ENCODE results near the gene CNOT4. TPM values are rescaled to one million over a fixed set of nuclear protein-coding genes. Genes with fewer than 3 reads are reported as not detected.

CNOT4 gene, protein sequence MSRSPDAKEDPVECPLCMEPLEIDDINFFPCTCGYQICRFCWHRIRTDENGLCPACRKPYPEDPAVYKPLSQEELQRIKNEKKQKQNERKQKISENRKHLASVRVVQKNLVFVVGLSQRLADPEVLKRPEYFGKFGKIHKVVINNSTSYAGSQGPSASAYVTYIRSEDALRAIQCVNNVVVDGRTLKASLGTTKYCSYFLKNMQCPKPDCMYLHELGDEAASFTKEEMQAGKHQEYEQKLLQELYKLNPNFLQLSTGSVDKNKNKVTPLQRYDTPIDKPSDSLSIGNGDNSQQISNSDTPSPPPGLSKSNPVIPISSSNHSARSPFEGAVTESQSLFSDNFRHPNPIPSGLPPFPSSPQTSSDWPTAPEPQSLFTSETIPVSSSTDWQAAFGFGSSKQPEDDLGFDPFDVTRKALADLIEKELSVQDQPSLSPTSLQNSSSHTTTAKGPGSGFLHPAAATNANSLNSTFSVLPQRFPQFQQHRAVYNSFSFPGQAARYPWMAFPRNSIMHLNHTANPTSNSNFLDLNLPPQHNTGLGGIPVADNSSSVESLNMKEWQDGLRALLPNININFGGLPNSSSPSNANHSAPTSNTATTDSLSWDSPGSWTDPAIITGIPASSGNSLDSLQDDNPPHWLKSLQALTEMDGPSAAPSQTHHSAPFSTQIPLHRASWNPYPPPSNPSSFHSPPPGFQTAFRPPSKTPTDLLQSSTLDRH
- 12.0 and 13.7 TPM in 2 replicates for total RNA-seq

DNA sequence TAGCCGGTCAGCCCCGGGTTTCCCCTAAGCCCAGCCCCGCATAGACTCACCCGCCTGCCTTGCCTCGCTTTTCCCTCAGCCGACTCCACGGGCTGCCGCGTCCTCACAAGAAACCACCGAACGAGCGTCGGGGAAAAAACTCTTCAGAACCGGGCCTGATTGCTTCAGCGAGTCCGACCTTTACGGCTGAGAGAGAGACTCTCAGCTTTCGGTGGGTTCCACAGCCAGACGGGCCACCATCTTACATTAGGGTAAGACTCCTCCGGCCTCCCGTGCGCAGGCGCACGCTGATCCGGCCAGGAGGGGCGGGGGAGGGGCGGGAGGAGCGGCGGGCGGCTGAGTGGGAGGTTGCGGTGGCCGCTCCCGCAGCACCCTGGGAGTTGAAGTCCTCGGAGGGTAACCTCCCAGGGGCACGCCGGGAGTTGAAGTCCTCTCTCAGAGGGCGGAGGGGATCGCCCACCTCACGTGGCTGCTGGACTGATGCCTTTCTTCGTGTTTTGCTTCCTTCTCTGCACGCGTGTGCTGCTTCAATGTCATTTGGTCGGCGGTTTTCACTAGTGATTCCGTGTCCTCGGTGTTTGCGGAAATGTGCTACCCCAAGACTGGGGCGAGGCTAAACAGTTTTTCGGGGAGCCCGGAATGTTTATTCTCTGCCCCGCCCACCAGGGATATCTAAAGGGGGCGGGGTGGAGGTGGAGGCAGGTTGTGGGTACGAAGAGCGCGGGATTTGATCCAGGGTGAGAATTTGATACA is at the start of gene CNOT4:
CNOT4 (minus strand) TSS at position 264 of the 753 bp plus-strand sequence. CDS start 71,771 bp downstream, outside the sequence.

DNA sequence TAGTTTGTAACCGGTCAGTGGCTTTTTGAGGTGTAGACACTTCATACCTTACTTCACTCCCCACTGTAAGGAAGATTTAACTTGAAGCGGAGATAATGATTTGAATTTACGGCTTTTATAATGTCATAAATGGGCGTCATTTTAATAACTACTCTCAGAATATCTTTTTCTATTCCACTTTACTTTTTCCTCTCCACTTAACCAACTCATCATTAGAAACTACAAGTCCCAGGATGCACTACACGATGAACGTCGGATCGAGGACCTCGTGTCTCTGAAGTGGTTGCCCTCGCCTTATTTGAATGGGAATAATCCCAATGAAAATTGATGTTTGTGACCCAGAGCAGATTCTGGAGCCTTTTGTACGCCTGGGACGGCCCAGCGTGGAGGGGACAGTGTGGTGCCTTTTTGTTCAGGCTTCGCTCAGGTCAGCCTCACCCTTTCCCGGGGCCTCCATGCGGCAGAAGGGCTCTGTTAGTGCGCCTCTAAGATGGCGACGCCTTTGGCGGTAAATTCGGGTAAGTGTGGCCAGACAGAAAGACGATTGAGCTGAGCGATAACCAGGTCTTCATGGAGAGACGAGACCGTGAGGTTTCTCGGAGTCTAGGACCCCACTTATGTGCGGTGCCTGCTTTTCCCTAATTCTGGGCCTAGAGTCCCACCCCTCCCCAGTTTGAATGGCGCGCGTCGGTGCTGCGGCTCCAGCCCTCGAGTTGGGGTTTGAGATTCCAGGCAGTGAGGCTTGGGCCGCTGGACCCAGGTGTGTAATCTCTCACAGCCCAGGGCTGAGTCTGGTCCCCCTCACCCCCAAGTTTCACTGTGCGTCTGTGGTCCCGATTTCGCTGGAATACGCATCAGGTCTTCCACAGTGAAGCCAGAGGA is 47.8 kb upstream of the CNOT4 start, which contains the start of gene NUP205:
NUP205 (plus strand) TSS at position 463 of the 882 bp plus-strand sequence; CDS start at position 491, 28 bp downstream.

Other genes starting within 250 kb of the CNOT4 start
- gene NUP205, start 47.8 kb upstream of the CNOT4 start, total RNA-seq = 19.0 and 33.8 TPM in 2 replicates
- gene STMP1, start 152.4 kb upstream of the CNOT4 start, total RNA-seq = 21.4 and 29.6 TPM in 2 replicates
- not detected in 2 replicates for gene SLC13A4, start 218.1 kb upstream of the CNOT4 start, total RNA-seq
- gene FAM180A, start 238.7 kb upstream of the CNOT4 start, total RNA-seq = 1.3 and 1.8 TPM in 2 replicates

All from cardiac ventricle fibroblast (primary cell).